SU-DHL-6 (cell line): ENCODE results near the gene CACNG6.
"Not testable (repeated sequence)": the region's sequence is repeated elsewhere in the genome, so short reads cannot be mapped to it uniquely, and the experiment has no call there.

ENCODE experiments used
- H2AFZ ChIP-seq: fragments of 200-600 bp; sonication (generic); 2 replicates; pipeline ENCODE4 v1.6.1; 2014; ENCODE audit warnings: low read depth, mild to moderate bottlenecking, moderate library complexity, mixed read lengths, antibody characterized with exemption, low read length; ENCODE audit not compliant: severe bottlenecking
- H3F3A ChIP-seq: fragments of 200-600 bp; shearing (Covaris generic); 2 replicates; pipeline ENCODE4 v1.6.0; 2016; ENCODE audit warnings: antibody characterized with exemption, mild to moderate bottlenecking; ENCODE audit not compliant: insufficient read depth
- H3K27ac ChIP-seq: fragments of 200-600 bp; sonication (generic); 2 replicates; pipeline ENCODE4 v1.5.1; 2016; ENCODE audit warnings: low read depth, mild to moderate bottlenecking, low read length, moderate library complexity, mixed read lengths
- H3K27me3 ChIP-seq: fragments of 200-600 bp; sonication (generic), shearing (Covaris generic); 2 replicates; pipeline ENCODE4 v1.6.0; 2014; ENCODE audit warnings: mild to moderate bottlenecking, low read length
- H3K36me3 ChIP-seq: fragments of 200-600 bp; sonication (generic); 2 replicates; pipeline ENCODE4 v1.6.1; 2014; ENCODE audit warnings: mild to moderate bottlenecking, low read length, mixed read lengths
- H3K4me2 ChIP-seq: fragments of 300-600, 200-600 bp; shearing (Covaris generic), sonication (generic); 2 replicates; pipeline ENCODE4 v1.6.0; 2014; ENCODE audit warnings: low read length, low read depth, mild to moderate bottlenecking; ENCODE audit not compliant: poor library complexity, severe bottlenecking
- H3K4me3 ChIP-seq: fragments of 200-600 bp; sonication (generic); 2 replicates; pipeline ENCODE4 v1.5.1; 2014; ENCODE audit warnings: antibody characterized with exemption, low read length, mild to moderate bottlenecking, mixed read lengths; ENCODE audit not compliant: insufficient read depth, poor library complexity, severe bottlenecking
- H3K79me2 ChIP-seq: fragments of 200-600 bp; sonication (generic); 2 replicates; pipeline ENCODE4 v1.6.1; 2014; ENCODE audit warnings: mild to moderate bottlenecking, low read length, moderate library complexity; ENCODE audit not compliant: insufficient read depth
- H3K9ac ChIP-seq: fragments of 200-600 bp; sonication (generic); 2 replicates; pipeline ENCODE4 v1.7.0; 2014; ENCODE audit warnings: mild to moderate bottlenecking, low read length
- H3K9me2 ChIP-seq: fragments of 200-600 bp; sonication (generic); replicated peaks from 2 replicates; pipeline ENCODE4 v1.6.1; 2014; ENCODE audit warnings: low read length; ENCODE audit not compliant: insufficient read depth
- H3K9me3 ChIP-seq: fragments of 200-600 bp; sonication (generic); 2 replicates; pipeline ENCODE4 v1.6.1; 2014; ENCODE audit warnings: low read length, mixed read lengths; ENCODE audit not compliant: insufficient read depth
- H4K20me1 ChIP-seq: fragments of 200-600 bp; sonication (generic); 2 replicates; pipeline ENCODE4 v1.6.1; 2014; ENCODE audit warnings: low read depth, mild to moderate bottlenecking, antibody characterized with exemption, low read length, moderate library complexity, mixed read lengths
- EZH2phosphoT487 ChIP-seq: fragments of 200-600 bp; sonication (generic), shearing (Covaris generic); conservative IDR thresholded peaks from 2 replicates; pipeline ENCODE4 v1.6.1; 2018; ENCODE audit warnings: mild to moderate bottlenecking, antibody characterized with exemption, low read length, moderate library complexity, mixed read lengths
- TF ChIP-seq, protein P1 (sequence below): fragments of 200-600 bp; sonication (generic); IDR thresholded peaks from one replicate; pipeline ENCODE4 v1.5.1; 2017; ENCODE audit warnings: antibody characterized with exemption, mild to moderate bottlenecking, low read length, moderate library complexity; ENCODE audit not compliant: insufficient read depth, poor library complexity, severe bottlenecking

CACNG6 gene

DNA sequence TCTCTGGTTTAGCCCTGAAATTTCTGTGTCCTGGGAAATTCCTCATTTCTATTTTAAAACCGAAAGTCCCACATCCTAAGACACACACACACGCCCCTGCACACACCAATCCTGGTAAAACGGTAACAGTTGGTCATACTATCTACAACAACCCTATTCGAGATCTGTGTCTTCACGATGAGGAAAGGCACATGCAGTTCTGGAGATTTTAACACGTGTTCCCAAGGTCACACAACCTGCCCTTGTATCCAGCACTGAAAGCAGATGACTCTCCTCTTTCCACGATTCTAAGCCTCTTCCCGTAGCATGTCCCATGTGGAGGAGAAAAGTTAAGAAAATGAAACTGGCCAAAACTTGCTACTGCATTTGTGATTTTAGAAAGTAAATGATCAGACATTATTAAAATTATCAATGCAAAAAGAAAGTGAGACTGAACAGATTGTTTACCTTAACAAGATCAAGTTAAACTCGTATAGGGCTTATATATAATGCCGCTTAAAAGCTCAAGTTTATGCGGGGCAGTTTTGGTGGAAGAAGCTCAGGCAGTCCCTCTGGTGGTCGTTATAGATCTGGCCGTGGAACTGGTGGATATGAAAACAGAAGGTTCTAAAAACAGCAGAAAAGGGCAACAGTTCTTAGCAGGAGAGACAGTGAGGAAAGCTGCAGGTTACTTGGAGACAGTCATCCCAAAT lies 39.6 kb downstream of the CACNG6 start:
- no peaks in the 10 kb centered on the region for H3K9me3 ChIP-seq
- TF ChIP-seq, protein P1, sequence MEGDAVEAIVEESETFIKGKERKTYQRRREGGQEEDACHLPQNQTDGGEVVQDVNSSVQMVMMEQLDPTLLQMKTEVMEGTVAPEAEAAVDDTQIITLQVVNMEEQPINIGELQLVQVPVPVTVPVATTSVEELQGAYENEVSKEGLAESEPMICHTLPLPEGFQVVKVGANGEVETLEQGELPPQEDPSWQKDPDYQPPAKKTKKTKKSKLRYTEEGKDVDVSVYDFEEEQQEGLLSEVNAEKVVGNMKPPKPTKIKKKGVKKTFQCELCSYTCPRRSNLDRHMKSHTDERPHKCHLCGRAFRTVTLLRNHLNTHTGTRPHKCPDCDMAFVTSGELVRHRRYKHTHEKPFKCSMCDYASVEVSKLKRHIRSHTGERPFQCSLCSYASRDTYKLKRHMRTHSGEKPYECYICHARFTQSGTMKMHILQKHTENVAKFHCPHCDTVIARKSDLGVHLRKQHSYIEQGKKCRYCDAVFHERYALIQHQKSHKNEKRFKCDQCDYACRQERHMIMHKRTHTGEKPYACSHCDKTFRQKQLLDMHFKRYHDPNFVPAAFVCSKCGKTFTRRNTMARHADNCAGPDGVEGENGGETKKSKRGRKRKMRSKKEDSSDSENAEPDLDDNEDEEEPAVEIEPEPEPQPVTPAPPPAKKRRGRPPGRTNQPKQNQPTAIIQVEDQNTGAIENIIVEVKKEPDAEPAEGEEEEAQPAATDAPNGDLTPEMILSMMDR: peak; percentile 27
- no peak for TF ChIP-seq EZH2phosphoT487
- no peaks in the 10 kb centered on the region for H4K20me1 ChIP-seq
- no peaks in the 10 kb centered on the region for H3K27me3 ChIP-seq
- H3K36me3 ChIP-seq: no peaks in the 10 kb centered on the region
- no peak overlapping the region for H3K9ac ChIP-seq
- no peak overlapping the region for H3K4me2 ChIP-seq
- no peaks in the 10 kb centered on the region for H3K79me2 ChIP-seq
- H3K4me3 ChIP-seq: no peak overlapping the region
- H3K9me2 ChIP-seq: no peaks in the 10 kb centered on the region
- H3K27ac ChIP-seq: no peak overlapping the region
- H3F3A ChIP-seq: no peaks in the 10 kb centered on the region
- no peak overlapping the region for H2AFZ ChIP-seq

GRCh38 chr19:54035215-54036178 lies 44.1 kb downstream of the CACNG6 start:
- Histone ChIP-seq H3K27ac (no peak overlapping the region), H3K79me2 (no peaks in the 10 kb centered on the region), H3K4me2 (no peak overlapping the region), H3K9me2 (no peaks in the 10 kb centered on the region), H3F3A (no peaks in the 10 kb centered on the region), H3K9ac (no peak overlapping the region), H3K9me3 (no peaks in the 10 kb centered on the region), H3K4me3 (no peak overlapping the region), H3K36me3 (no peaks in the 10 kb centered on the region), H4K20me1 (no peaks in the 10 kb centered on the region), H3K27me3 (no peaks in the 10 kb centered on the region), H2AFZ (no peak overlapping the region)
- TF ChIP-seq EZH2phosphoT487: no peak
- TF ChIP-seq, protein P1: no peak

- H3K79me2 ChIP-seq, H3K4me2 ChIP-seq, H3K36me3 ChIP-seq, H3K9ac ChIP-seq, H2AFZ ChIP-seq, H3K9me2 ChIP-seq, H3K27me3 ChIP-seq, H4K20me1 ChIP-seq, H3K9me3 ChIP-seq, H3K27ac ChIP-seq, H3F3A ChIP-seq, H3K4me3 ChIP-seq: not testable (repeated sequence)
Measured at GRCh38 chr19:54036542-54036941, 45.1 kb downstream of the CACNG6 start.

GRCh38 chr19:54040003-54040402 lies 48.6 kb downstream of the CACNG6 start:
- Histone ChIP-seq H3K27me3 (no peaks in the 10 kb centered on the region), H3K36me3 (no peaks in the 10 kb centered on the region), H3K9me3 (no peaks in the 10 kb centered on the region), H3K27ac (no peak overlapping the region), H4K20me1 (no peaks in the 10 kb centered on the region), H2AFZ (no peak overlapping the region), H3K9me2 (no peaks in the 10 kb centered on the region), H3F3A (no peaks in the 10 kb centered on the region), H3K4me3 (no peak overlapping the region), H3K79me2 (no peaks in the 10 kb centered on the region), H3K4me2 (no peak overlapping the region), H3K9ac (no peak overlapping the region)
- TF ChIP-seq EZH2phosphoT487: no peak
- TF ChIP-seq, protein P1: no peak
